ENCODE measurements around the gene PICK1.
"Not testable (repeated sequence)": the region's sequence is repeated elsewhere in the genome, so short reads cannot be mapped to it uniquely, and the experiment has no call there.

PICK1 gene

GRCh38 chr22:38114484-38115398 is 57.5 kb downstream of the PICK1 start:
- H3K9ac ChIP-seq (ENCODE audit: low read depth, low read length), result no peak overlapping the region
- no peaks in the 10 kb centered on the region for H3K36me3 ChIP-seq (ENCODE audit: insufficient read depth, low read length)
- peaks cover 8% of the 10 kb centered on the region; the same call in 1 of the 2 replicates for H3K4me1 ChIP-seq (ENCODE audit: insufficient read depth, low read length)

GRCh38 chr22:38115423-38116205 is 58.4 kb downstream of the PICK1 start:
- Histone ChIP-seq H3K4me1 (ENCODE audit: insufficient read depth, low read length) (peaks cover 6% of the 10 kb centered on the region; the same call in 1 of the 2 replicates), H3K9ac (ENCODE audit: low read depth, low read length) (no peak overlapping the region), H3K9me3 (ENCODE audit: control insufficient read depth, insufficient read depth, low read length) (no peaks in the 10 kb centered on the region), H3K36me3 (ENCODE audit: insufficient read depth, low read length) (no peaks in the 10 kb centered on the region)

More at GRCh38 chr22:38114484-38115398, 57.5 kb downstream of the PICK1 start:
- H3K9me3 ChIP-seq (ENCODE audit: control insufficient read depth, insufficient read depth, low read length), result no peaks in the 10 kb centered on the region

GRCh38 chr22:38117556-38117955 is 60.4 kb downstream of the PICK1 start:
- not testable (repeated sequence) for H3K4me1 ChIP-seq (ENCODE audit: insufficient read depth, low read length); H3K36me3 ChIP-seq (ENCODE audit: insufficient read depth, low read length); H3K9me3 ChIP-seq (ENCODE audit: control insufficient read depth, insufficient read depth, low read length); H3K9ac ChIP-seq (ENCODE audit: low read depth, low read length)

GRCh38 chr22:38118182-38118581 is 61.0 kb downstream of the PICK1 start:
- Histone ChIP-seq H3K36me3 (ENCODE audit: insufficient read depth, low read length) (no peaks in the 10 kb centered on the region), H3K9ac (ENCODE audit: low read depth, low read length) (no peak overlapping the region), H3K9me3 (ENCODE audit: control insufficient read depth, insufficient read depth, low read length) (no peaks in the 10 kb centered on the region), H3K4me1 (ENCODE audit: insufficient read depth, low read length) (no peaks in the 10 kb centered on the region)

- not testable (repeated sequence) for H3K9me3 ChIP-seq (ENCODE audit: control insufficient read depth, insufficient read depth, low read length); H3K9ac ChIP-seq (ENCODE audit: low read depth, low read length); H3K36me3 ChIP-seq (ENCODE audit: insufficient read depth, low read length); H3K4me1 ChIP-seq (ENCODE audit: insufficient read depth, low read length)
Measured at GRCh38 chr22:38118747-38119146, 61.5 kb downstream of the PICK1 start.

GRCh38 chr22:38120359-38121110 is 63.3 kb downstream of the PICK1 start:
- H3K9me3 ChIP-seq (ENCODE audit: control insufficient read depth, insufficient read depth, low read length), result no peaks in the 10 kb centered on the region
- no peak overlapping the region for H3K9ac ChIP-seq (ENCODE audit: low read depth, low read length)
- no peaks in the 10 kb centered on the region for H3K36me3 ChIP-seq (ENCODE audit: insufficient read depth, low read length)
- no peaks in the 10 kb centered on the region for H3K4me1 ChIP-seq (ENCODE audit: insufficient read depth, low read length)

- H3K9me3 ChIP-seq (ENCODE audit: control insufficient read depth, insufficient read depth, low read length), result no peaks in the 10 kb centered on the region
- H3K9ac ChIP-seq (ENCODE audit: low read depth, low read length), result no peak overlapping the region
- H3K36me3 ChIP-seq (ENCODE audit: insufficient read depth, low read length), result no peaks in the 10 kb centered on the region
- H3K4me1 ChIP-seq (ENCODE audit: insufficient read depth, low read length), result no peaks in the 10 kb centered on the region
Measured at GRCh38 chr22:38122616-38123015, 65.4 kb downstream of the PICK1 start.

- no peaks in the 10 kb centered on the region for H3K4me1 ChIP-seq (ENCODE audit: insufficient read depth, low read length)
Measured at GRCh38 chr22:38124236-38124974, 67.2 kb downstream of the PICK1 start.

GRCh38 chr22:38125038-38125610 is 67.9 kb downstream of the PICK1 start:
- Histone ChIP-seq H3K9ac (ENCODE audit: low read depth, low read length) (no peak overlapping the region), H3K36me3 (ENCODE audit: insufficient read depth, low read length) (no peaks in the 10 kb centered on the region), H3K9me3 (ENCODE audit: control insufficient read depth, insufficient read depth, low read length) (no peaks in the 10 kb centered on the region), H3K4me1 (ENCODE audit: insufficient read depth, low read length) (no peaks in the 10 kb centered on the region)

More at GRCh38 chr22:38124236-38124974, 67.2 kb downstream of the PICK1 start:
- no peaks in the 10 kb centered on the region for H3K36me3 ChIP-seq (ENCODE audit: insufficient read depth, low read length)
- no peak overlapping the region for H3K9ac ChIP-seq (ENCODE audit: low read depth, low read length)
- H3K9me3 ChIP-seq (ENCODE audit: control insufficient read depth, insufficient read depth, low read length), result no peaks in the 10 kb centered on the region
